Measurements from ENCODE around the gene OR2L3.
"Not testable (repeated sequence)": the region's sequence is repeated elsewhere in the genome, so short reads cannot be mapped to it uniquely, and the experiment has no call there.

OR2L3 gene

GRCh38 chr1:248046536-248046935 is at the start of gene OR2L3:
Gene OR2L3, plus strand, starts transcription at chr1:248046836. Its CDS starts 13,846 bp downstream, at chr1:248060682.
- DNase-seq: no peak

DNA sequence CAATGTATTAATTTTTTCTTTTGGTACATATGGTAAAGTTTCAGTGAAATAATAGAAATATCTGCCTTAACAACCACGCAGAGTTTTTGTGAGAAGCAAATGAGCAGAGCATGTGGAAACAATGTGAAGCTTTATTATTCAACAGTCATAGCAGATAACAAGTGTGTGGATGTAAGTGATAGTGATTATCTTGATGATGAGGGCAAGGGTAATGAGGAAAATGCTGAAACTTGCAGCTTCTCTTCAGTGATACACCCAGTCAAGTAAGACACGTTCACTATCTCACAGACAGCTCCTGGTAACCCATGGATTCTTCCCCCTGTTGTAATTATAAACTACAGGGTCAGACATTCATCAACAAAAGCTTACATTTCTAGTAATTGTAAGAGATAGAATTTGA is 47.8 kb upstream of the OR2L3 start:
- DNase-seq: no peak

- DNase-seq: no peak
These were observed 46.5 kb upstream of the OR2L3 start for GRCh38 chr1:248000169-248000568.

GRCh38 chr1:248007778-248008177 is 38.9 kb upstream of the OR2L3 start:
- no peak for DNase-seq

GRCh38 chr1:248009681-248010080 is 37.0 kb upstream of the OR2L3 start:
- no peak for DNase-seq

DNA sequence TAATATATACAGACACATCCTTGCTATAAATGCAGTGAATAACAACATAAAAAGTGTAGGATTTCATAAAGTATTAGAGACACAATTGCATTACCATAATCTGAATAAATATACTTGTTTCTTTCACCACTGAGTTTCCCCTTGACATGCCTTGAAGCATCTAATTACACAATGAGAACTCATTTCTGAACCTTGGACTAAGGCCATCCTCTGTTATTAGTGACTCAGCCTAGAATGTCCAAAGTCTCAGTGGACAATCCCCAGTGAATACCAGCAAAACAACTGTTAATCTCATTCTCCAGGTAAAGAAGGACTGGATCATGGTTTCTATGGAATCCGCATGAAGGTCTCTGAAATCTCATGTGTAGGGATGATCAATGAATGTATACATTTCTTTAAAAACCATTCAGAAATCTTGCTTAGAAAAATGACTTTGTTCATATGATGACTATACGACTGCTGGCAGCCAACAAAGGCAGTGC is 33.4 kb upstream of the OR2L3 start, which contains the start of gene OR2L5:
Gene OR2L5 (plus strand): TSS at position 432 of the 482 bp plus-strand sequence. CDS start 8,288 bp downstream, outside the sequence.
- no peak for DNase-seq

- DNase-seq: no peak
These were observed 30.8 kb upstream of the OR2L3 start for GRCh38 chr1:248015803-248016202.

- DNase-seq: no peak
These were observed 16.9 kb upstream of the OR2L3 start, which contains the start of gene OR2L2 for GRCh38 chr1:248029770-248030169. Gene OR2L2, plus strand, starts transcription at chr1:248030070. Its CDS starts 8,198 bp downstream, at chr1:248038268.

DNA sequence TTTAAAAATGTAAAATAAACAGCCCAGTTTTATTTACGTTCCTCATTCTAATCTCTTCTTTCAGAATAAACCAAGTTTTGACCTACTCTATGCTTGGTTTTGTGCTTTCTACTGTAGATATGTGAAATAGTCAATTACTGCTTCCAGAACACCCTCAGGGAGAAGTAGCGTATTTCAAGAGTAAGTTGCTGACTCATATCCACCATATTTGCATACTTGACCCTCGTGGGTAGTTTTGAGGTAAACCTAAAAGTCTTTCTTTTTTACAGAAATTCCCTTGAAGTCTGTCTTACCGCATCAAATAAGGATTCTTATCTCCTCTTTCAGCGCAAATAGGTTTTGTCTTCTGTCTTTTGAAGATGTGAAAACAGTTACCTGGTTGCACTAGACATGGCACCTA is 1.4 kb upstream of the OR2L3 start:
- no peak for DNase-seq

- no peak for DNase-seq
These were observed 372 bp downstream of the OR2L3 start for GRCh38 chr1:248047008-248047407.

DNA sequence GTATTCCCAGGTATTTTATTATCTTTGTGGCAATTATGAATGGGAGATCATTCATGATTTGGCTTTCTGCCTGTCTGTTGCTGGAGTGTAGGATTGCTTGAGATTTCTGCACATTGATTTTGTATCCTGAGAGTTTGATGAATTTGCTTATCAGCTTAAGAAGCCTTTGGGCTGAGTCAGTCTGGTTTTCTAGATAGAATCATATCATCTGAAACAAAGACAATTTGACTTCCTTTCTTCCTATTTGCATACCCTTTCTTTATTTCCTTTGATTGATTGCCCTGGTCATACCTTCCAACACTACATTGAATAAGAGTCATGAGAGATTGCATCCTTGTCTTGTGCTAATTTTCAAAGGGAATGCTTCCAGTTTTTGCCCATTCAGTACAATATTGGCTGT is 8.0 kb downstream of the OR2L3 start:
- DNase-seq: no peak

- no peak for DNase-seq
These were observed 8.6 kb downstream of the OR2L3 start for GRCh38 chr1:248055261-248055660.

DNA sequence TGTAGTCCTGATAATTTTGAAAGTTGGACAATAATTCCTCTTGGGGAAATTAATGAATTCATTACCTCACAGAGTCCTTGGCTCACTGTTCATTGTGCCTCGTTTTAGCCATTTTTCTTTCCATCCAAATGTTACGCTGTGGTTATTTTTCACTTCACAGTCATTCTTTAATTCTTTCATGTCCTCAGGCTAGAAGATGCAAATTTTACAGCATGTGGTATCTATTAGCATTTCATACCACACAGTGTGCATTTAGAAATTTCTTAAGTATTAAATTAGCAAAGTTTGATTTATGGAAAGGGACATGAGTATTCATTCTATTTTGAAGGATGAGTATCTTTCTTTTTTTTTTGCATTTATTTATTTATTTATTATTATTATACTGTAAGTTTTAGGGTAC is 18.4 kb downstream of the OR2L3 start:
- DNase-seq: no peak

DNA sequence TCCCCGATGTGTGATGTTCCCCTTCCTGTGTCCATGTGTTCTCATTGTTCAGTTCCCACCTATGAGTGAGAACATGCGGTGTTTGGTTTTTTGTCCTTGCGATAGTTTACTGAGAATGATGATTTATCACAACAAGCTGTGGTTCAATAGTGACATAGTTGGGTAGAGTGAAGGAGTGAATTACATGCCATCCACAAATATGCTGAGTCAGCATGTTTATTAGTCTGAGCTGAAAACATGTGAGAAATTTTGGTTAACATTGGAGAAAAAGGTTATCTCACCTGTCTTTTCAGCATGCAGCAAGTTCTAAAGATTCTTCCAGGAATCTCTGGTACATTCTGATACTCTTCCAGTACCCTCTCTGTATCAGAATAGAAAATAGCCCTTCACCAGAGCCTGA is 19.0 kb downstream of the OR2L3 start:
- no peak for DNase-seq

- DNase-seq: not testable (repeated sequence)
These were observed 37.2 kb downstream of the OR2L3 start for GRCh38 chr1:248083864-248084263.

DNA sequence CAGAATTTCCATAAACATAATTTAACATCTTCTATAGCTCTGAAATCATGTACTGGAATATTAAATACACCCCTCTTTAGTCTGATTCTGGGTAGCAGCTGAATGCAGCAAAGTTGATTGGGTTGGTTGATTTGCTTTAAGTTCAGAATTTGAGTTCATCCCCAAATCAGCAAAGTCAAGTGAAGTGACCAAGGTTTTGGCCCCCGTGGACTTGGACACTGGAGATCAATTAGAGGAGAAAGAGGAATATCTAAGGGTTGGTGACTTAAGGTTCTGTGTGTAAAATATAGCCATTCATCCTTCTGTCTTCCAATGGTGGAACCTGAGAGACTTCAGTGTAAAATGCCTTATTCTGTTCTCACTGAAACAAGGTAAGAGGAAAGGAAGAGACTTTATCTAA is 48.2 kb downstream of the OR2L3 start, which contains the start of gene OR2L13:
Gene OR2L13 (plus strand): TSS at position 301 of the 400 bp plus-strand sequence. CDS start 4,192 bp downstream, outside the sequence.
- DNase-seq: no peak

DNA sequence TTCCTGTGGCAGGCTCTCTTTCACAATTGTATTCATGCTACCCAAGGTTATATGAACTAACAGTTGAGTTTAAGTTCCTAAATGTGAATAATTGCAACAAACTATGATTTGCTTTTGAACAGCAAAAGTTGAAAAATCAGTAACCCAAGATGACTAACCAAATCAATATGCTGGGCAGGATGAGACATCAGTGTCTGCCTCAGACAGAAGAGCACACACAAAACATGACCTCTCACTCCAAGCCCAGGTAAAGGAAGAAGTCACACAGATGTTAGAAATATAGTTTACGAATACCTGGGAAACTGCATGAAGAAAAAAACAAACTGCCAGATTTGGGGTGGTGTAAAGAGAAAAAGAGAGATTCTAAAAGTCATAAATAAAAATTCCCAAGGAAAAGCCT is 51.9 kb downstream of the OR2L3 start:
- DNase-seq: no peak

DNA sequence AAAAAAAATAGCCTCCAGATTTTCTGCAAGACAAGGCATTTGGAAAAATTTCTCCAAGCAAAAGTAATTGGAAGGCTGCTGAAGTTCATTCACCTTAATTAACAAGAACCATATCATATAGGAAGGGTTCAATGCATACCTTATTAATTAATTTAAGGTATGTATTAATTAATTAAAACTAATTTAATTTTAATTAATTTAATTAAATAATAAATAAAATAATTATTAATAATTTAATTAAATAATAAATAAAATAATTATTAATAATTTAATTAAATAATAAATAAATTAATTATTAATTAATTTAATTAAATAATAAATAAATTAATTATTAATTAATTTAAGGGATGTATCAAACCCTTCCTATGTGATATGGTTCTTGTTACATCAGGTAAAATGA is 56.2 kb downstream of the OR2L3 start:
- no peak for DNase-seq

GRCh38 chr1:248111157-248111556 is 64.5 kb downstream of the OR2L3 start:
- DNase-seq: no peak
